Measurements from ENCODE around the gene ARAF.
"Not testable (repeated sequence)": the region's sequence is repeated elsewhere in the genome, so short reads cannot be mapped to it uniquely, and the experiment has no call there.

ARAF gene

DNA sequence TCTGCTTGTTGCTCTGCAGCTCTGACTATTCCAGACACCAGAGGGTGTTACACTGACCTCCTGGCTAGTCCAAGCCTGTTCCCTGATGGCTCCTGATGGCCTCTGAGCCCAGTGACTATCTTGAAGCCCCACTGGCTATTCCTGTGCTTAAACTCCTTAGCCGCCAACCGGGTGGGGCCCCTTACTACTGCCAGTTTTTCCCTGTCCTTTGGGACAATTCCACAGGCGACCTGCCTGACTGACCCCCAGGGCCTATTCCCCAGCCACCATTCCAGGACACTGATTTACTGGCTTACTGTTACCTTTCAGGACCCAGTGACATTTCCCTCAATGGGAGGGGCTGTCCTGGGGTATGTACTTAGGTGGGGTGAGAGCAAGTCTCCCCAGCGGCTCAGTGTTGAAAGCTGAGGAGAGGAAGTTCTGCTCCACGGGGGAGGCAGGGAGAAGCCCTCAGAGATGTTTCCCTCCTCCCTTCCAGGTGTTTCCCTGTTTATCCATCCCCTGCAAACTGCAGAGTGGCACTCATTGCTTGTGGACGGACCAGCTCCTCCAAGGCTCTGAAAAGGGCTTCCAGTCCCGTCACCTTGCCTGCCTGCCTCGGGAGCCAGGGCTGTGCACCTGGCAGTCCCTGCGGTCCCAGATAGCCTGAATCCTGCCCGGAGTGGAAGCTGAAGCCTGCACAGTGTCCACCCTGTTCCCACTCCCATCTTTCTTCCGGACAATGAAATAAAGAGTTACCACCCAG, 25.2 kb downstream of the ARAF start:
- no peak for DNase-seq (ENCODE audit: low read depth)

DNA sequence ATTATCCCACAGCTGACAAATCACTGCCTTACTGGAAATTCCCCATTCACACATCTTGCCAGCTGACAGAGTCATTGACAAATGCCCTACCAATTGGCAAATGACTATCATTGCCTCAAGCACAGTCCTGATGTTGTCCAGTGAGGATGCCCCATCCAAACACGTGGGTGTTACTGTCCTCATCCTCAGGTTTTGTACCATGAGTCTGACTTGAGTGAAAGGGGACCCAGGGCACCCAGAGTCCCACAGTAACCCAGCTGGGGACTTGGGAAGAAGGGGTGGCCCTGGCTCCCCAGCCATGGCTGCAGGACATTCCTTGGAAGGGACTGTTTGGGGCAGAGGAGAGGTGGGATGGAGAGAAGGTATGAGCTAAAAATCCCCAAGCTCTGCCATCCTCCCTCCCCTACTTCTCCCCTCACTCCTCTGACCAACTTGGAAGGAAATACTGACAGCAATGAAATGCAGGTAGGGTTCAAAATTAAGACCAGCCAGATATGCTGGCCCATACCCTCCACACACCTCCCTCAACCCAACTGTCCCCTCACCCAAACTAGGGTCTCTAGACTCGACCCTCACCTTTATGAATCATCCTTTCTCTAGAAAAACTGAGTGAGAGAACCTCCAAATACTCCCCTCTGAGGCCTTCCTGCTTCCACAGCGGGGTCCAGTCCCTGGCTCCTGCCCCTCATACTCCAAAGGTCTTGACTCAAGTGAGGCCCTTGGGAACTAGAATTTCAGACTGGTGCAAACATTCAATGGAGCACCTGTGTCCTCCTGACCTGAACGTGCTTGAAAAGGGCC, 26.3 kb downstream of the ARAF start:
- no peak for DNase-seq (ENCODE audit: low read depth)

DNA sequence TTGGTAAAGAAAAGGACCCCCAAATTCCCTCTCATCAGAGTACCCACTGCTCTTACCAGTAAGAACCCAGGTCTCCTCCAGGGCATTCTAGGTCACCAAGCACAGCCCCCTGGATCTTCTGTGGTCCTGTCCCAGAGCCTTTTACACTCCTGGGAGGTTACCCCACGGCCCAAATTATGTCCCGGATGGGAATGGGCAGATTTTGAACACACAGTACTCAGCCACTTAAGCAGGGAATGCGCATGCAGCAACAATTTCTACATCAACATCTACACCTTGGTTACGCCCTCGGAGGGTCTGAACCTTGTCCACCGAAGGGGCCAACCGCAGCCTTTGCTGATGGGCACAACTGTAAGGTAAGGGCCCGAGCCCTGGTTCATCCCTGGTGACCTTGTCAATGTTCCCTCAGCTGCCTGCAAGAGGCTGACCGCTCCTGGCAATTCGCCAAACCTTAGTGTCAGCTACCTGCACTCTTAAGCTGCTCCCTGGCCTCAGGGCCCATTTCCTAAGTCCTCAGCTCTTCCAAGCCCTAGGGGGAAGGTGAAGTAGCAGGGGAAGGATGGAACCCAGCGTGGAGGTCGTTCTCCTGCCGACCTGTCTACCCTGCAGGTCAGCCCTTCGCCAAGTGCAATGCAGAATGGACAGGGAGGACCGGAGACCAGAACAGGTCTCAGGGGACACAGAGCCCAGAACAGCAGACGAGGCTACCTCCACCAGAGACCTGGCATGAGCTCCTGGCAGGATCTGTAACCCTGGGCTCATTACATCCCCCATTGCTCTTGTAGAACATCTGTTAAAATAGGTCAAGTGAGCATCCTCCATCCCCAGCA, 27.1 kb downstream of the ARAF start:
- no peak for DNase-seq (ENCODE audit: low read depth)

DNA sequence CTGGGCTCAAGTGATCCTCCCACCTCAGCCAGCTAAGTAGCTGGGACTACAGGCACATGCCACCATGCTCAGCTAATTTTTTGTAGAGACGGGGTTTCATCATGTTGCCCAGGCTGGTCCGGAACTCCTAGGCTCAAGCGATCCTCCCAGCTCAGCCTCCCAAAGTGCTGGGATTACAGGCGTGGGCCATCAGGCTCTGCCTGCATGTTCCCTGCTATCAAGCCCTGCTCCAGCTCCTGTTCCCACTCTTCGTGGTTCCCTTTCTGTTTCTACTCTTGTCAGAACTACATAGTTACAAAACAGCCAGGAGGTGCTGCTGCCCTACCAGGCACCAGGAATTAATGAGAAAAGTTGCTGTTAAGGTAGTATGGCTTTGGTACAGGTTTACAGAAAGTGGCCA, 30.0 kb downstream of the ARAF start:
- DNase-seq (ENCODE audit: low read depth): no peak

DNA sequence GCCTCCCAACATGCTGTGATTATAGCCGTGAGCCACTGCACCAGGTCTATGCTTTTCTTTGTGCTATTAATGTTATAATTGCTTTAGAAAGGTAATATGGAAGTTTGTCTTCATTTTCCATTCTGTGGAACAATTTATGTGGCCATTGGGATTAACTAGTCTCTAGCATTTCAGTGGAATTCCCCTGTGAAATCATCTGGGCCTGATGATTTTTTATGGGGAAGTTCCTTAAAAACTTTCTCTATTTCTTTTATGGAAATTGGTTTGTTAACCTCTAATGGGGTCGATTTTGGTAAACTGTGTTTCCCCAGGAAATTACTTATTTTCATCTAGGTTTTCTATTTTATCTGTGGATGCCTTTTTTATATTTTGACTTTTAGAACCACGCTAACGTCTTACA, 32.5 kb downstream of the ARAF start:
- DNase-seq (ENCODE audit: low read depth): no peak

DNA sequence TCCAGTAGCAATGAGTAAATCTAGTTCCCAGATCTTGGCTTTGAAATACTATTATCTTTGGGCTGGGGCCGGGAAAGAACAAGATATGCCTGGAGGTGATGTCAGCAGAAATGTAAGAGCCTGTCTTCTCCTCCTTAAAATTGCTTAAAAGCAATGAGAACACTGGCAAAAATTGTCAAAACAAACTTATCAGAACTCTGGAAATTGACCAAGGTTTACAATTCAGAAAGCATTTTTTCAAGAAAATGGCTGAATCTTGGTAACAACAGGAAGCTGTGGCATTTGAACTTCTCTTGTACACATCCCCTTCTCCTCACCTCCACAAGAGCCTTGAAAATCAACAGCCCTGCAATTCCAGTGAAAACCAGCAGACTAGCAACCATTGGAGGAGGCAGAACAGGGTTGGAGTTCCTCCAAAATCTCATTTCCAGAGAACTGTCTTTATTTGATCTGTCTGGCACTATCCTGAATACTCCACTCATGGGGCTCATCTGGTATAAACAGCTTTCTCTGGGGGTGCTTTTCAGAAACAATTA, 34.8 kb downstream of the ARAF start:
- no peak for DNase-seq (ENCODE audit: low read depth)

DNA sequence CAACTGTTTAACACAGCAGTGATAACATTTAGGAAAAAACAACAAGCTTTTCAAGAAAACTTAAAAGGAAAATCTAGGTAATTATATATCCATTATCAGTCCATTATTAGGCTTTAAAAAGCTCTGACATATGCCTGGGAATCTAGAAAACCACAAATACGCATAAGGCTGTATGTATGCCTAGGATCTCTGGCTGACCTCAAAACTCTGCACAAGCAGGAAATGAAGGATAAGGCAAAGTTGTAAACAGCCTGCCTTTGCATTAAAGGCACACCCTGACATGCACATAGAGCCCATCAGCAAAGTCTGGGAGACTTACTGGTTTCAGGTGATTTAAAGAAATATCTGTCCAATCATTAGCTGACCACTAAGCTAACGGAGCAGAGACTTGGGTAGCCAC, 35.3 kb downstream of the ARAF start:
- DNase-seq (ENCODE audit: low read depth): no peak

DNA sequence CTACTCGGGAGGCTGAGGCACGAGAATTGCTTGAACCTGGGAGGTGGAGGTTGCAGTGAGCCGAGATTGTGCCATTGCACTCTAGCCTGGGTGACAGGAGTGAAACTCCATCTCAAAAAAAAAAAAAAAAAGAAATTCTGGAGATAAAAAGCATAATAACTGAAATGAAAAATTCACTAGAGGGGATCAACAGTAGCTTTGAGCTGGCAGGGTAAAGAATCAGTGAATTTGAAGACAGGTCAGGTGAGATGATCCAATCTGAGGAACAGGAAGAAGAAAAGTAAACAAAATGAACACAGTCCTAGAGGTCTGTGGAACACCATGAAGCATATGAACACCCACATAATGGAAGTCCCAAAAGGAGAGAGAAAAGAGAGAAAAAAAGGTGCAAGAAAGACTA, 36.2 kb downstream of the ARAF start:
- DNase-seq (ENCODE audit: low read depth): no peak

DNA sequence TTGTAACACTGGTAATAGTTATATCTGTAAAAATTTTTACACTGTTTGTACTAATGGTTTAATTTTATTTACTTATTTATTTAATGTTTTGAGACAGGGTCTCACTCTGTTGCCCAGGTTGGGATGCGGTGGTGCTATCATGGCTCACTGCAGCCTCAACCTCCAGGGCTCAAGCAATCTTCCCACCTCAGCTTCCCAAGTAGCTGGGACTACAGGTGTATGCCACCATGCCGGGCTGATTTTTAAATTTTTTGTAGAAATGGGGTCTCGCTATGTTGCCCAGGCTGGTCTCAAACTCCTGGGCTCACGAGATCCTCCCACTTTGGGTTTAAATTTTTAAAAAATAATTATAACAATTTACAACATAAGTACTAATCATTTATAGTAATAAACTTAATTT, 42.1 kb downstream of the ARAF start:
- not testable (repeated sequence) for DNase-seq (ENCODE audit: low read depth)

DNA sequence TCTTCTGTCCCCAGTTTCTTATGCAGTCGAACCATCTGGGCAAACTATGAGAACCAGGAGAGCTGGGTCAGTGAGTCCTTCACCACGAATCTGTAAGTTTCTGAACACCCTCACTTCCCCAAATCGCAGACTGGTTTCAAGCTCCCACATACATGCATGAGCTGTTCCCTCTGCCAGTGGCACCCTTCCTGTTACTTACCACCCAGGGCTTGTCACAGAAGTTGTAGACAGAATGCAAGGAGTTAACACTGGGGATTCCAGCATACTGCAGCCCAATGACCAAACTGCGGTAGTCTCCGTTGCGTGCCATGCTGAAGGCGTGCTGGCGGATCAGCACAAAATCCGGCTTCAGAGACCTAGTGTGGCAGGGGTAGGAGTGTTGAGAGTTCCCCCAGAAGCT, 44.0 kb downstream of the ARAF start:
- DNase-seq (ENCODE audit: low read depth): no peak

DNA sequence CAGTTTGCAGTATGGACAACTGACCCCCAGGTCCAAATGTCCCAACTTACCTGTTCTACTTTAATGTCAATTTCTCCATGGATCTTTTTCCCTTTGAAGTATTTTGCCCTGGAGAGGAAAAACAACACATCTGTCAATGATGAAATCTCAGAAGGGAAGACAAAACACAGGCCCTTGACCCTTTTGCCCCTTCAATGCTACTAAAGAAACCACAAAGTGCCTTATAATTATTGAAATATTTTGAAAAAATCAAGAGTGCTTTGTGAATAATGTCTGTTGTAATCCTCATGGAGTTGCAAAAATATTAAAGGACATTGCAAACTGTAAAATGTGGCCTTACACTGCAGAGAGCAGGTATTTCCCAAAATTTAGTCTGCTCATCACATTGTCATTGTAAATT, 46.1 kb downstream of the ARAF start:
- no peak for DNase-seq (ENCODE audit: low read depth)

DNA sequence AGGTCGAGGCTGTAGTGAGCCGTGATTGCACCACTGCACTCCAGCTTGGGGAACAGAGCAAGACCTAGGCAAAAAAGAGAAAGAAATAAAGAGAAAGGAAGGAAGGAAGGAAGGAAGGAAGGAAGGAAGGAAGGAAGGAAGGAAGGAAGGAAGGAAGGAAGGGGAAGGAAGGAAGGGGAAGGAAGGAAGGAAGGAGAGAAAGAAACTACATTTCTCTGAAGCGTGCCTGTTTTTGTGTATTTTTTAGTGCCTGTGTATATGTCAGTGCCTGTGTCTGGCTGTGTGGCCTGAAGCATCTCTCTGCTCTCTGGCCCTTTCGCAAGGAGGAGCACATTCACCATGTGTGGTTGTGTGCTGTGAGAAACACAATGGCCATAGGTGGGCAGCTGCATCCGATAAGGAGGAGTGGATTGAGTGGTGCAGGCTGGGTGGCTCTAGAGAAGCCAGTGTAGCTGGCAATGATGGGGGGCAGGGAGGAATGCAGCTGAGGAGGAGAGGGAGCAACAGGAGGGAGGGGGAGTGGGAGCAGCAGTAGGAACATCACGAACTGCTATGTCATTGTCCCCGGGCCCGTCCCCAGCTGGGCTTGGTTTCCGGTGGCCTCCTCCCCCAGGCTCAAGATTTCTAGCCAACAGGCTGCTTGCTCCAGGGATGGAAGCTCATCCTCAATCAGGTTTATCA, 47.3 kb downstream of the ARAF start:
- DNase-seq (ENCODE audit: low read depth): no peak

DNA sequence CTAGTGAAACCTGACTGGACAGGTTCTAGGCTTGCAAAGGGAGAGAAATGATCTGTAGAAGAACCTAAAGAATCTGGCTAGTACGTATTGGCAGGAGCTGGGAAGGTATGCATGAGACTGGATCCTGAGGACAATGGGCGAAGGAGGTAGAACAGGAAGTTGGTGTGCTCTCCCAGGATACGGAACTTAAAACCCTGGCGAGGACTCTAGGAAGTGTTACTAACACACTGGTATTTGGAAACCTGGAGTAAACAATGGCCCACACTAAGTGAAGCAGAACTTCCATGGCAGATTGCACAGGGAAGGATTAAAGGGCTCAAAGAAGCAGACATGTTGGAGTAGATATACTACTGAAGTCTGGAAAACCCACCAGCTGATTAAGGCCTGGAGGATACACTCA, 49.5 kb downstream of the ARAF start:
- DNase-seq (ENCODE audit: low read depth): no peak

DNA sequence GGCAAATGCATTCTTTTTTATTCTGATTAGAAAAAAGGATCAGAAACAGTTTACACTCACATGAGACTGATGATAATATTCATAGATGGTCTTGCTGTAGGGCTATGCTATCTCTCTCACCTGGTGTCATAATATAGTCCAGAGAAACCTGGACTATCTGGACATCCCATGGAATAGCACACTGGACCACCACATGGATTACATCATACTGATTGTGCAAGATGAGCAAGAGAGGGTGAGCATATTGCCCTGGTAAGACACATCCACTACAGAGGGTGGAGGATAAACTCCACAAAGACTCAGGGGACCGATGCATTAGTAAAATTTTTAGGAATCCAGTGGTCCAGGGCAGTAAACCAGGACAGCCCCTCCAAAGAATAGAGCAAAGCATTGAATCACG, 50.5 kb downstream of the ARAF start:
- no peak for DNase-seq (ENCODE audit: low read depth)

DNA sequence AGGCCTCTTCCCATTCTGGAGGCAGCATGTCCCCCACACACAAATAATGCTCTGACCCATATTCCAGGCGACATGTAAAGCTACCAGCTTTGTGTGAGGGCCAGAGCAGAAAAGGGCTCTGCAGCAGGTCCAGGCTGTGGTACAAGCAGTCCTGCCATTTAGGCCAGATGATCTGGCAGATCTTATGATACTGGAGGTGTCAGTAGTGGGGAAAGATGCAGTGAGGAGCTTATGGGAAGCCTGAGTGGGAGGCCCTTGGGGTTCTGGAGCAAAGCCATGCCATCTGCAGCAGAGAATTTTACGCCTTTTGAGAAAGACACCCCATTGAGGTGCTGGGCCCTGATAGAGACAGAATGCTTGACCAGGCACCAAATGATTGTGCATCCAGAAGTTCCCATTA, 50.9 kb downstream of the ARAF start:
- no peak for DNase-seq (ENCODE audit: low read depth)

DNA sequence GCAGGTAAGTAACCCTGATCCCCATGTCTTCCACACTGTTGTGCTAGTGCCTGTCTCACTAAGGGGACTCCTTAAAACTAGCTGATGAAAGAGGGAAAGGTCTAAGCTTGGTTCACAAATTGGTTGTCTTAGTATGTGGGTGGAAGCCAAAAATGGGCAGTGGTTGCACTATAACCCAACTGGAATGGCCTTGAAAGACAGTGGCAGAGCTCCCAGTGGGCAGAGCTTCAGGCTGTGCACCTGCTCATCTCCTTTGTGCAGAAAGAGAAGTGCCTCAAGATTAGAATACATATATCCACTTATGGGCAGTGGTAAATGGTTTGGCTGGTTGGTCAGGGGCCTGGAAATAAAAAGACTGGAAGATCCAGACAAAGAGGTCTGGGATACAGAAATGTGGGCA, 51.4 kb downstream of the ARAF start:
- no peak for DNase-seq (ENCODE audit: low read depth)

DNA sequence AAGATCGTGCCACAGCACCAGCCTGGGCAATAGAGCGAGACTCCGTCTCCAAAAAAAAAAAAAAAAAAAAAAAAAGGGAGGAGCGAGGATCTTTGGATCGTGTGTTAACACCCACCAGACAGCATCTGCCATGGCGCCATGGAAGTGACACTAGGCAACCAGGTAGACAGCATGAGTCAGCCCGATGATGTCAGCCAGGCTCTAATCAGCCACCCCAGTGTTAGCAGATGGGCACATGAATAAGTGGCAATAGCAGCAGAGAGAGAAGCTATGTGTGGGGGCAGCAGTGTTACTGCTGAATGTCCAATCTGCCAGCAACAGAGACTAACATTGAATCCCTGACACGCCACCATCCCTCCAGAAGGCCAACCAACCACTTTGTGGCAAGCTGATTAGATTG, 52.1 kb downstream of the ARAF start:
- no peak for DNase-seq (ENCODE audit: low read depth)

DNA sequence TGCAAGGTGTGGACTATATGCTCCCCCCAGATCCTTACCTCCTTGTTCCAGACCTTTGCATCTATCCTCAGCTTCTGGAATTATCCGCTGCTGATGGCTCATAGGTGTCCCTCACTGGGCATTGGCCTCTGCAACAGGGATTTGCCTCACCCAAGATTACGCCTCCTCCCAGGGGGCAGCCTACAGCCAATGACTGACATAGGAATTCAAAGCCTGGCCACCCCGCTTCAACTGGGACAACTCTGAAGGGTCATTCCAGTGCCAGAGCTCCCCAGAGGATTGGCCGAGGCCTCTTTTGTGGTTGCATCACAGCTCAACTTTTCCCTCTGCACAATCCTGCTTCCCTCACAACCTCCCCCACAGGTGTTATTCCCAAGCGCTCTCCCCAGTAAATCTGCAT, 53.6 kb downstream of the ARAF start:
- DNase-seq (ENCODE audit: low read depth): no peak

DNA sequence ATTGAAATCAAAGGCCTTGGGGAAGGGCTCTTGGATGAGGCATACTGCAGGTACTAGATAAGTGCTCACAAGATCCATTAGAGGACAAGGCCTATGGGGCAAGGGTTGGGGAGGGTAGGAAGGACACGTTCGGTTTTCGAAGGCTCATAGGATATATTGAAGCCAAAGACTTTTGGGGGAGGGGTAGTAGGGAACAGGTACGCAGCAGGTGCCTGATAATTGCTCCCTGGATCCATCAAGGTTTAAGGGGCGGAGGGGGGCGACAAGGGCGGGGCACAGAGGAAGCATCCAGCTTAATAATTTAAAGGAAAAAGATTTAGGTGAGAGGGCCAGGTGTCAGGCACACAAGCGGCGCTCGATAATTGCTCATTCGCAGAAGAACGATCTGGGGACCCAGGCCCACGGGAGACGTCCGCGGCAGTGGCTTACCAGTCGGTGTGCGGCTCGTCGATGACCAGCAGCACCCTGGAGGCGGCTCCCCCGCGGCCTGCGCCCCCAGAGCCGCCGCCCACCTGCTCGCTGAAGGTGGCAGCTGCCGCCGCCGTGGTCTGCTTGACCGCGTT, 58.0 kb downstream of the ARAF start:
- no peak for DNase-seq (ENCODE audit: low read depth)

DNA sequence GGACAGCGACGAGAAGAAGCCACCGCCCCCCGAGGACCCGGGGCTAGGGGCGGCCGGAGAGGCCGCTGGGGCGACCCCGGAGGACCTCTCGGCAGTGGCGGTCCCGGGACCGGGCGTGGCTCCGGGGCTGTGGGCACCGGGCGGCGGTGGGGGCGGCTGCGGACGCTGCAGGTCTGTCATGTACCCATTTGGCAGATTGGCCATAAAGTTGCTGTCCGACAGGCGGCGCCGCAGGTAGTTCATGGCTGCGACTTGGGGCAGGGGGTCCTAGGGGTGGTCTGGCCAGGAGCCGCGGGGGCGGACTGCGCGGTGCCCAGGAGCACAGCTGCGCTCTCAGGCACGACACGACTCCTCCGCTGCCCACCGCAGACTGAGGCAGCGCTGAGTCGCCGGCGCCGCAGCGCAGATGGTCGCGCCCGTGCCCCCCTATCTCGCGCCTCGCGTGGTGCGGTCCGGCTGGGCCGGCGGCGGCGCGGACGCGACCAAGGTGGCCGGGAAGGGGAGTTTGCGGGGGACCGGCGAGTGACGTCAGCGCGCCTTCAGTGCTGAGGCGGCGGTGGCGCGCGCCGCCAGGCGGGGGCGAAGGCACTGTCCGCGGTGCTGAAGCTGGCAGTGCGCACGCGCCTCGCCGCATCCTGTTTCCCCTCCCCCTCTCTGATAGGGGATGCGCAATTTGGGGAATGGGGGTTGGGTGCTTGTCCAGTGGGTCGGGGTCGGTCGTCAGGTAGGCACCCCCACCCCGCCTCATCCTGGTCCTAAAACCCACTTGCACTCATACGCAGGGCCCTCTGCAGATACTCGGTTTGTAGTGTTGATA, 58.7 kb downstream of the ARAF start, which contains the start of gene SYN1:
SYN1 (minus strand) TSS at position 372 of the 817 bp plus-strand sequence; CDS start at position 243, 129 bp downstream.
- DNase-seq (ENCODE audit: low read depth): peak; percentile 68

DNA sequence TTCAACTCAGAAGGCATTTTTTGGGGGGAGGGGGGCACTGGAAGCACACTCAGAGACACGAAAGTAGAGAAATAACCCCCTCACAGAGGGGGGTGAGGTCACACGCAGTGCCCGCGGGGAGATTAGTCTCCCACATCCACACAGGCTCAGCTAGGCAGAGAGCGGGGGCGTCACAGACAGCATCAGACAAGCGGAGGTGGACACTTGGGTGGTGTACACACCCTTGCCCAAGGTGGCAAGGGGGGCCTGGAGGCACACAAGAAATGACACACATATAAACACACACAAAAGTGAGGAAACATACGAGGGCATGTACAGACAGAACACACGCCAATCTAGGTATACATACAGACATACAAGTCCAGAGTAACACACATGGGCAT, 59.3 kb downstream of the ARAF start:
- no peak for DNase-seq (ENCODE audit: low read depth)

Measured in activated T-helper 9 cell treated with anti-CD3 and anti-CD28 coated beads, Interleukin-2, amount 50 U/mL, for 16 hours (primary cell).